H9 (cell line): ENCODE measurements around the gene CLDN12. TPM values are rescaled to one million over a fixed set of nuclear protein-coding genes. Genes with fewer than 3 reads are reported as not detected.

Source experiments
- DNase-seq: peaks from one replicate; pipeline ENCODE4 v3.0.0-alpha.2; 2017
- H2AFZ ChIP-seq: one replicate; pipeline ENCODE4 v1.6.1; 2013; ENCODE audit warnings: mild to moderate bottlenecking, low read length, control low read depth, moderate library complexity
- H2AK5ac ChIP-seq: 2 replicates; pipeline ENCODE4 v1.6.1; 2013; ENCODE audit warnings: low read length, control low read depth, mixed read lengths; ENCODE audit not compliant: insufficient read length
- H2BK120ac ChIP-seq: one replicate; pipeline ENCODE4 v1.6.1; 2013; ENCODE audit warnings: low read depth, mild to moderate bottlenecking, low read length, control low read depth, inconsistent platforms; ENCODE audit not compliant: poor library complexity, severe bottlenecking
- H2BK12ac ChIP-seq: 2 replicates; pipeline ENCODE4 v1.6.1; 2013; ENCODE audit warnings: low read length, control low read depth, mixed read lengths, low read depth; ENCODE audit not compliant: insufficient read length
- H2BK15ac ChIP-seq: 2 replicates; pipeline ENCODE4 v1.6.1; 2013; ENCODE audit warnings: low read depth, low read length, control low read depth
- H2BK20ac ChIP-seq: one replicate; pipeline ENCODE4 v1.6.1; 2013; ENCODE audit warnings: low read depth, mild to moderate bottlenecking, low read length, control low read depth, inconsistent platforms; ENCODE audit not compliant: poor library complexity, severe bottlenecking
- H2BK5ac ChIP-seq: 2 replicates; pipeline ENCODE4 v1.6.1; 2013; ENCODE audit warnings: low read length, control low read depth, mixed read lengths; ENCODE audit not compliant: insufficient read length
- H3K14ac ChIP-seq: 2 replicates; pipeline ENCODE4 v1.6.1; 2013; ENCODE audit warnings: low read length, control low read depth; ENCODE audit not compliant: insufficient read depth
- H3K18ac ChIP-seq: 2 replicates; pipeline ENCODE4 v1.6.1; 2013; ENCODE audit warnings: low read depth, mild to moderate bottlenecking, mixed read lengths, low read length, control low read depth; ENCODE audit not compliant: insufficient read length
- H3K23ac ChIP-seq: 2 replicates; pipeline ENCODE4 v1.6.1; 2013; ENCODE audit warnings: low read length, control low read depth, mixed read lengths, low read depth; ENCODE audit not compliant: insufficient read length
- H3K23me2 ChIP-seq: 2 replicates; pipeline ENCODE4 v1.6.1; 2013; ENCODE audit warnings: low read depth, mild to moderate bottlenecking, mixed read lengths, low read length, control low read depth; ENCODE audit not compliant: insufficient read length, poor library complexity, severe bottlenecking
- H3K27ac ChIP-seq: 2 replicates; pipeline ENCODE4 v1.5.1; 2013; ENCODE audit warnings: low read length, control low read depth, mixed read lengths, low read depth; ENCODE audit not compliant: insufficient read length
- H3K27me3 ChIP-seq: 2 replicates; pipeline ENCODE4 v1.6.1; 2013; ENCODE audit warnings: low read length, control low read depth, inconsistent platforms; ENCODE audit not compliant: insufficient read depth
- H3K4ac ChIP-seq: 2 replicates; pipeline ENCODE4 v1.6.1; 2013; ENCODE audit warnings: low read depth, mild to moderate bottlenecking, control low read depth, inconsistent platforms, low read length, moderate library complexity
- H3K4me1 ChIP-seq: 2 replicates; pipeline ENCODE4 v1.6.1; 2013; ENCODE audit warnings: low read length, control low read depth, inconsistent platforms; ENCODE audit not compliant: insufficient read depth
- H3K4me2 ChIP-seq: 2 replicates; pipeline ENCODE4 v1.6.1; 2013; ENCODE audit warnings: low read length, control low read depth, mixed read lengths; ENCODE audit not compliant: insufficient read length, insufficient read depth
- H3K56ac ChIP-seq: 2 replicates; pipeline ENCODE4 v1.6.1; 2013; ENCODE audit warnings: low read depth, mild to moderate bottlenecking, mixed read lengths, low read length, control low read depth; ENCODE audit not compliant: insufficient read length
- H3K79me1 ChIP-seq: 2 replicates; pipeline ENCODE4 v1.6.1; 2013; ENCODE audit warnings: low read depth, mild to moderate bottlenecking, moderate library complexity, low read length, control low read depth, inconsistent platforms; ENCODE audit not compliant: insufficient read depth, poor library complexity, severe bottlenecking
- H3K79me2 ChIP-seq: 2 replicates; pipeline ENCODE4 v1.6.1; 2013; ENCODE audit warnings: low read length, control low read depth, inconsistent platforms; ENCODE audit not compliant: insufficient read depth
- H3K9ac ChIP-seq: 2 replicates; pipeline ENCODE4 v1.6.1; 2013; ENCODE audit warnings: low read length, control low read depth, mixed read lengths; ENCODE audit not compliant: insufficient read length; ENCODE audit errors: extremely low read depth
- H3K9me3 ChIP-seq: one replicate; pipeline ENCODE4 v1.6.1; 2013; ENCODE audit warnings: low read depth, low read length, inconsistent platforms; ENCODE audit not compliant: control insufficient read depth
- H3T11ph ChIP-seq: one replicate; pipeline ENCODE4 v1.6.1; 2013; ENCODE audit warnings: mild to moderate bottlenecking, low read length, control low read depth, inconsistent platforms
- H4K20me1 ChIP-seq: one replicate; pipeline ENCODE4 v1.6.1; 2013; ENCODE audit not compliant: control insufficient read depth, insufficient read length, insufficient read depth
- H4K5ac ChIP-seq: 2 replicates; pipeline ENCODE4 v1.6.1; 2013; ENCODE audit warnings: low read depth, mild to moderate bottlenecking, mixed read lengths, low read length, control low read depth; ENCODE audit not compliant: insufficient read length
- H4K8ac ChIP-seq: replicated peaks from 2 replicates; pipeline ENCODE4 v1.6.1; 2013; ENCODE audit warnings: low read length, control low read depth, mixed read lengths, low read depth; ENCODE audit not compliant: insufficient read length
- H4K91ac ChIP-seq: 2 replicates; pipeline ENCODE4 v1.6.1; 2013; ENCODE audit warnings: low read depth, mild to moderate bottlenecking, moderate library complexity, mixed read lengths, low read length, control low read depth; ENCODE audit not compliant: insufficient read length
- H3K27ac Mint-ChIP-seq, 3 experiments: 2 replicates in 2 of 3; 3 replicates in 1 of 3; pipeline ENCODE4 v1.8.0; 2020 to 2021; ENCODE audit warnings: mixed read lengths in 3 of 3, mild to moderate bottlenecking in 1 of 3, moderate library complexity in 1 of 3
- H3K27me3 Mint-ChIP-seq: 2 replicates; pipeline ENCODE4 v1.8.0; 2021; ENCODE audit warnings: low read depth, mild to moderate bottlenecking, moderate library complexity, mixed read lengths
- H3K36me3 Mint-ChIP-seq, 3 experiments: 2 replicates in 2 of 3; 3 replicates in 1 of 3; pipeline ENCODE4 v1.8.0; 2020 to 2021; ENCODE audit warnings: low read depth in 3 of 3, mixed read lengths in 3 of 3; ENCODE audit not compliant: insufficient read depth in 1 of 3
- H3K4me1 Mint-ChIP-seq, 2 experiments: 2 replicates each; pipeline ENCODE4 v1.8.0; 2020; ENCODE audit warnings: mixed read lengths in 2 of 2
- H3K4me3 Mint-ChIP-seq, 2 experiments: 2 replicates in 1 of 2; 3 replicates in 1 of 2; pipeline ENCODE4 v1.8.0; 2020 to 2021; ENCODE audit warnings: mild to moderate bottlenecking in 2 of 2, mixed read lengths in 2 of 2, moderate library complexity in 1 of 2
- H3K9me3 Mint-ChIP-seq, 2 experiments: 2 replicates in 1 of 2; 3 replicates in 1 of 2; pipeline ENCODE4 v1.8.0; 2020; ENCODE audit warnings: mild to moderate bottlenecking in 2 of 2, mixed read lengths in 2 of 2, moderate library complexity in 1 of 2
- WGBS: extraction: QIAGEN DNeasy Blood & Tissue Kit; methylation state at CpG from one replicate; pipeline ENCODE4 v1.1.7; 2013; ENCODE audit warnings: missing lambda C conversion rate, low lambda C conversion rate, mixed read lengths; ENCODE audit not compliant: insufficient read length; ENCODE audit errors: extremely low coverage; 5-methylcytosine and 5-hydroxymethylcytosine counted together
- total RNA-seq: library from RNA; stranded (reverse); gene quantifications from 2 replicates; pipeline ENCODE4 v1.2.1, GENCODE V29; 2021
- TF ChIP-seq, protein P1 (sequence below): fragments of 200-600 bp; sonication (generic); conservative IDR thresholded peaks from 3 replicates; pipeline ENCODE4 v1.8.0; 2021; ENCODE audit warnings: antibody characterized with exemption, mild to moderate bottlenecking

The CLDN12 gene
- total RNA-seq, 1 experiment from 2014 or later = 40.1 TPM

GRCh38 chr7:90401989-90402388, 1.3 kb upstream of the CLDN12 start:
- Histone ChIP-seq H2BK20ac (no peak overlapping the region), H3K9me3 (no peaks in the 10 kb centered on the region), H3K23me2 (peaks cover 6% of the 10 kb centered on the region), H2AK5ac (no peak overlapping the region), H4K8ac (no peak overlapping the region), H3K18ac (no peak overlapping the region), H4K20me1 (no peaks in the 10 kb centered on the region), H3K79me1 (peaks cover 4% of the 10 kb centered on the region), H3K56ac (no peak overlapping the region), H3K79me2 (no peaks in the 10 kb centered on the region), H3T11ph (no peak overlapping the region), H2BK5ac (no peak overlapping the region), H3K9ac (no peak overlapping the region), H2BK12ac (no peak overlapping the region), H3K23ac (no peak overlapping the region), H2BK120ac (no peak overlapping the region), H3K4ac (no peak overlapping the region), H3K4me2 (no peak overlapping the region), H4K5ac (no peak overlapping the region), H2AFZ (no peak overlapping the region), H4K91ac (no peak overlapping the region), H3K4me1 (no peaks in the 10 kb centered on the region), H3K14ac (no peak overlapping the region), H3K27ac (no peak overlapping the region), H2BK15ac (no peak overlapping the region), H3K27me3 (no peaks in the 10 kb centered on the region)
- no CpG with 5 or more reads among the region's 4 CpGs for WGBS
- no peak overlapping the region for H3K27ac Mint-ChIP-seq
- peaks cover 29% of the 10 kb centered on the region for H3K27me3 Mint-ChIP-seq
- H3K4me3 Mint-ChIP-seq = no peak overlapping the region
- TF ChIP-seq, protein P1, sequence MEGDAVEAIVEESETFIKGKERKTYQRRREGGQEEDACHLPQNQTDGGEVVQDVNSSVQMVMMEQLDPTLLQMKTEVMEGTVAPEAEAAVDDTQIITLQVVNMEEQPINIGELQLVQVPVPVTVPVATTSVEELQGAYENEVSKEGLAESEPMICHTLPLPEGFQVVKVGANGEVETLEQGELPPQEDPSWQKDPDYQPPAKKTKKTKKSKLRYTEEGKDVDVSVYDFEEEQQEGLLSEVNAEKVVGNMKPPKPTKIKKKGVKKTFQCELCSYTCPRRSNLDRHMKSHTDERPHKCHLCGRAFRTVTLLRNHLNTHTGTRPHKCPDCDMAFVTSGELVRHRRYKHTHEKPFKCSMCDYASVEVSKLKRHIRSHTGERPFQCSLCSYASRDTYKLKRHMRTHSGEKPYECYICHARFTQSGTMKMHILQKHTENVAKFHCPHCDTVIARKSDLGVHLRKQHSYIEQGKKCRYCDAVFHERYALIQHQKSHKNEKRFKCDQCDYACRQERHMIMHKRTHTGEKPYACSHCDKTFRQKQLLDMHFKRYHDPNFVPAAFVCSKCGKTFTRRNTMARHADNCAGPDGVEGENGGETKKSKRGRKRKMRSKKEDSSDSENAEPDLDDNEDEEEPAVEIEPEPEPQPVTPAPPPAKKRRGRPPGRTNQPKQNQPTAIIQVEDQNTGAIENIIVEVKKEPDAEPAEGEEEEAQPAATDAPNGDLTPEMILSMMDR = no peak
- H3K36me3 Mint-ChIP-seq = peaks cover 0 to 16% (median 15%) of the 10 kb centered on the region in 3 experiments; a peak in 5 of 7 replicates
- H3K4me1 Mint-ChIP-seq = peaks cover 5 to 11% of the 10 kb centered on the region in 2 experiments
- no peak for DNase-seq
- peaks cover 6 to 11% of the 10 kb centered on the region in 2 experiments; a peak in 4 of 5 replicates for H3K9me3 Mint-ChIP-seq
